HG03565 (cell line): ENCODE data around the gene ECT2.
"Not testable (repeated sequence)": the region's sequence is repeated elsewhere in the genome, so short reads cannot be mapped to it uniquely, and the experiment has no call there.

Experiments used
- ATAC-seq: cut with Tn5 transposase; IDR thresholded peaks from one replicate; pipeline ENCODE4 v1.9.1; 2021; ENCODE audit warnings: mild to moderate bottlenecking, moderate library complexity; ENCODE audit not compliant: unreplicated experiment

Gene ECT2, protein sequence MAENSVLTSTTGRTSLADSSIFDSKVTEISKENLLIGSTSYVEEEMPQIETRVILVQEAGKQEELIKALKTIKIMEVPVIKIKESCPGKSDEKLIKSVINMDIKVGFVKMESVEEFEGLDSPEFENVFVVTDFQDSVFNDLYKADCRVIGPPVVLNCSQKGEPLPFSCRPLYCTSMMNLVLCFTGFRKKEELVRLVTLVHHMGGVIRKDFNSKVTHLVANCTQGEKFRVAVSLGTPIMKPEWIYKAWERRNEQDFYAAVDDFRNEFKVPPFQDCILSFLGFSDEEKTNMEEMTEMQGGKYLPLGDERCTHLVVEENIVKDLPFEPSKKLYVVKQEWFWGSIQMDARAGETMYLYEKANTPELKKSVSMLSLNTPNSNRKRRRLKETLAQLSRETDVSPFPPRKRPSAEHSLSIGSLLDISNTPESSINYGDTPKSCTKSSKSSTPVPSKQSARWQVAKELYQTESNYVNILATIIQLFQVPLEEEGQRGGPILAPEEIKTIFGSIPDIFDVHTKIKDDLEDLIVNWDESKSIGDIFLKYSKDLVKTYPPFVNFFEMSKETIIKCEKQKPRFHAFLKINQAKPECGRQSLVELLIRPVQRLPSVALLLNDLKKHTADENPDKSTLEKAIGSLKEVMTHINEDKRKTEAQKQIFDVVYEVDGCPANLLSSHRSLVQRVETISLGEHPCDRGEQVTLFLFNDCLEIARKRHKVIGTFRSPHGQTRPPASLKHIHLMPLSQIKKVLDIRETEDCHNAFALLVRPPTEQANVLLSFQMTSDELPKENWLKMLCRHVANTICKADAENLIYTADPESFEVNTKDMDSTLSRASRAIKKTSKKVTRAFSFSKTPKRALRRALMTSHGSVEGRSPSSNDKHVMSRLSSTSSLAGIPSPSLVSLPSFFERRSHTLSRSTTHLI

GRCh38 chr3:172750368-172751174 is at the start of gene ECT2:
Gene ECT2 (plus strand): TSS chr3:172750726. CDS start chr3:172754531, 3,805 bp downstream.
- peak; percentile 98 for ATAC-seq

DNA sequence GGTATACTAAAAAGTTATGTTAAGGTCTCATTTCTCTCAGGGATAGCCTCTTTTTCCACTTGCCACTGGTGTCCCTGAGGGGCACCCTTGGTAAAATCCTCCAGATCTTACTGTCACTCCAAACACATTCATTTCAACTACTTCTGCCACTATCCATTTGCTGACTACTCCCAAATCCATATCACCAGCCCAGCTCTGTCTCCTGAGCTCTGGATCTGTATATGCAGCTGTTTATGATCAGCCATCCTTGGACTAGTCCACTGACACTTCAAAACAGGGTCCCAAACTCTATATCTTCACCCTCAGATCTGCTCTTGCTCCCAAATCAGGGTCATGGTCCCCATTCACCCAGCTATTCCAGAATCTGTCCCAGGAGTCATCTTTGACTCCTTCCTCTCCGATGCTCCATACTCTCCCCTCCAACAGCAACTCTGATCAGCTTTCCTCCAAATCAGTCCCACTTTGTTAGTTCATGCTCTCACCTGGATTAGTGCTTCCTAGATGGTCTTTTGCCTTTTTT is 49.5 kb upstream of the ECT2 start:
- ATAC-seq: no peak

DNA sequence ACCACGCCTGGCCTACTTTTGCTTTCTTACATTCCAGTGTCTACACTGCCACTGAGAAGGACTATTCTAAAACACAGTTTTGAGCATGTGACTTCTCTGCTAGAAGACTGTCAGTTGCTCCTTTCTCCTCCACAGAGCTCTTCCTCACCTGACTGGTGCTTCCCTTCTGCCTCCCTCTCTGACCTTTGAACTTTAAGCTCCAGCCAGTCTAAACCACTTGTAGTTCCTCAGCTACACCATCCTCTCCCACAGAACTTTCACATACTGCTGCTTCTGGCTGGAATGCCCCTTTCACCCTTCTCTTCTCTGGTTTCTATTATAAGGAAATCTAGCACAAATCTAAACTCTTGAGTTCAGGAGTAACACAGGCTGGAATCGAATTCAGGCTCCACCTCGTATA is 48.8 kb upstream of the ECT2 start:
- ATAC-seq: no peak

DNA sequence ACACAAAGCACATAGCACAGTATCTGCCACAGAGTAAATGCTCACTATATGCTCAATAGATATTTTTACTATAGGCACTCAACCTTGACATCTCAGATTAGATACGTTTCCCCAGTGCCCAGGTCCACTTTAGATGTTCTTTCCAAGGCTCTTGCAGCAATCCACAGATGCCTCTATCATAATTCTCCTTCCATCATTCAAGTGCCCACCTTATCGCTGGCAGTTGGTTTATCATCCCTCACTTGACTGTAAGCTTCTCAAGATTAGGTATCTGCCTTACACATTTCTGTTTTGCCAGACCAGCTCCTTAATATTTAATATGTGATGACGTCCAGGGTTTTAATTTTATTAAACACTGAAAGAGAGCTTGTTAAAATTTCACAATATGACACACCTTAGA is 48.3 kb upstream of the ECT2 start:
- ATAC-seq: no peak

- ATAC-seq: not testable (repeated sequence)
Observed at GRCh38 chr3:172702731-172703130, 47.8 kb upstream of the ECT2 start.

DNA sequence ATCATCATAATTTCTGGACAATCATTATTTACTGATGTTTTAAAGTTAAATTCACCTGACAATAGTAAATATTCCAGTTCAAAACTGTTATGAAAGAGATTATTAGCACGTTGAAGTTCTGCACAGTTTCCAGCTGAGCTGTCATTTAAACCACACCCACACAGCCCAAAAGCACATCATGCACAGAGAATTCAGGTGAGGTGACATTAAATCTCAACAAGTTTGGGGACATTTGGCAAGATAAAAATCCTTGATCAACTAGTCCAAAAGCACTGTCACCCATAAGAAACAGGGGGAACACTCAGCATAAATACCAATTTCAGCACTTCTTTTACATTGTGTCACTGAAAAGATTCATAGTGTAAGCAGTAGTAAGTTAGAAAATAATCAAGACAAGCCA is 46.5 kb upstream of the ECT2 start:
- no peak for ATAC-seq

DNA sequence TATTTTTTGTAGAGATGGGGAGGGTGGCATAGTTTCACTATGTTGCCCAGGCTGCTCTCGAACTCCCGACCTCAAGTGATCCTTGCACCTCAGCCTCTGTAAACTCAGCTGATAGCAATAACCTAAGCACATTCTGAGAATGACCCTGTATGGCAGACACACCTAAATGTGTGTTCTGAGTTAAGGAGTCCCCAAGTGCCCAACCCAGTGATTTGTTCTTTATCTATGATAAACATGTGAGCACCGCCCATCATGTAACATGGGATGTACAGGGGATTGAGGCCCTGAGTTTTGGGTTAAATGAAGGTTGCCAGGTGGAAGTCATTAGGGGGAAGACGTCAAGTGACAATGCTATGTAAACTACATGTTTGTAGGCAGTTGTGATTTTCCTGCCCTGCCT is 45.4 kb upstream of the ECT2 start:
- ATAC-seq: no peak

DNA sequence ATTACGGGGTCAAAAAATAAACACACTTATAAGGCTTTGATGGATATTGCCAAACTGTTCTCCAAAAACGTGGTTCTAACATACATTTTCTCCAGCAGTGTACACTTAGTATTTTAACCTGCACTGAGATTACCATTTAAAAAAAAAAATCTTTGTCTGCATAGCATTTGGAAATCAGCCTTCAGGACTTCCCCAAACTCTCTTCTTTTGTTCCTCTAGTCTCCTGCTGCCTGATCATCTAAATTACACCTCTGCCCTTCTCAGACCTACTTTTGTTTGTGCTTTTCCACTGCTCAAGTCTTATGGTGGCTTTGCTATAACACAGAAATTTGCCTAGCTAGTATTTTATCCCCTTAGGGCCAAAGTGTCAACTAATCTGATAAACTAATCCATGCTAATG is 43.5 kb upstream of the ECT2 start:
- ATAC-seq: no peak

GRCh38 chr3:172707967-172708366 is 42.6 kb upstream of the ECT2 start:
- no peak for ATAC-seq

- no peak for ATAC-seq
Observed at GRCh38 chr3:172708921-172709773, 41.4 kb upstream of the ECT2 start.

- no peak for ATAC-seq
Observed at GRCh38 chr3:172709774-172710663, 40.5 kb upstream of the ECT2 start.

GRCh38 chr3:172710664-172711453 is 39.7 kb upstream of the ECT2 start, which contains the start of gene NCEH1:
Gene NCEH1 (minus strand): TSS chr3:172711067. CDS start chr3:172710984, 83 bp downstream.
- peak; percentile 100 for ATAC-seq

DNA sequence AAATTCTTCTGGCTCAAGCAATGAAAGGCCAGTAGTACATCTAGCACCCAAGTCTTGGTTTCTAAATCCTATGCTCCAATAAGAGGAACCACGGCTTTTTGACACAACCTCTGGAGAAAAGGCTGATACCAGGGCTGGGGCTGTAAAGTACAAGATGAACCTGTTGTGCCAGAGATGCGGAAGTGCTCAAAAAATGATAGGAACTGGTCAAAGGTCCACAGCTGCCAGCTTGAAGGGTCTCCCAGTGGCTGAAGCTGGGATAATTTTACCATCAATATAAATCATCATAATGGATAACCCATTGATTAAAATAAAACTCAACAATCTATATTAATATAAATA is 39.1 kb upstream of the ECT2 start:
- ATAC-seq: no peak

DNA sequence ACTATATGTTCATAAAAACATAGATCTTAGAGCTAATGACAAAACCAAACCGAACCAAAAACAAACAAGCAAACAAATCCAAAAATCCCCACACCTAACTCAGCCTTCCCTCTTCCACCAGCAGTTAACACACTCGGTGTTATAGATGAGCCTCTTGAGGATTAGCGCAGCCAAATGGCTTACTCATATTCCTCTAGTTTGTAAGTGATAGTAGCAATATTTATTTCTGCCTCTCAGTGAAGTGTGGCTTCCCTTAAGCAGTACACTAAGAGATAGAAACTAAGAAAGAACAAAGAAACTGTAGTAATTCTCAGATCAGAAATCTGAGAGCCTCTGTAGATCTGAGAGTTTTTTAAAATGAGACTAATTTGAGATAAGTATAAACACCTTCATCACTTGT is 37.2 kb upstream of the ECT2 start:
- ATAC-seq: no peak

DNA sequence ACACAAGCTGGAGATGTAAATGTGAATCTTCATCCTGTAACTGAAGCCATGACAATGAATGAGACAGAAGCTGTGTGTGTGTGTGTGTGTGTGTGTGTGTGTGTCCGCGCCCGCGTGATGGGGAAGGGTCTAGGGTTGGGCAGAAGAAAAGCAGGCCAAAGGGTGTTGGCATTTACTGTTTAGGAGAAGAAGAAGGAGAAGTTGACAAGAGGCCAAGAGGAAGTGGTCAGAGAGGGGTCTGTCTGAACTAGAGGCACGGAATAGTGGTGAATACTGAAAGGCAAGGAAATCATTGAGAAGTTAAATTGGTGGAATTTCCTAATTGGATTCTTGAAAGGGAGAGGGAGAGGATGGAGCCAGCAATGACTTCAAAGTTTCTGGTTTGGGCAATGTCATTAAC is 34.0 kb upstream of the ECT2 start:
- ATAC-seq: no peak

GRCh38 chr3:172717493-172718088 is 32.9 kb upstream of the ECT2 start:
- ATAC-seq: no peak

- ATAC-seq: not testable (repeated sequence)
Observed at GRCh38 chr3:172722536-172723040, 27.9 kb upstream of the ECT2 start.

DNA sequence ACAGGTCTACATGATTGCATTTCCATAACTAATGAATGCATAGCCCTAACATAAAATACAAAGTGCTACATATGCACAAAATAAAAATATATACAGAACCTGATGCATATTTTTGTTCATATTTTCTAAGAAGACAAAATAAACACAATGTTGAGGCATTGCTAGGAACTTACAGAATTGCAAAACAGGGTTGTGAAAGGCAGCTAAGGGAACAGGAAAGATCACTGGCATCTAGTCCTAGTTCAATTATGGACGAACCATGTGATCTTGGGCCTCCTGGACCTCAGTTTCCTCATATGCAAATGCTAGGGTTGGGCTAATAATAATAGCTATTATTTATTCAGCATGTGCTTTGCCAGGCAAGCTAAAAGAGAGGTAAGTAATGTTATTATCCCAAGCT is 24.1 kb upstream of the ECT2 start:
- ATAC-seq: no peak
